Caco-2 (cell line): ENCODE results near the gene PLEKHA5. TPM values are rescaled to one million over a fixed set of nuclear protein-coding genes. Genes with fewer than 3 reads are reported as not detected.

Source experiments
- BruUV-seq: library from RNA; stranded (reverse); fragments of 400-500 nt; replicated peaks from 2 replicates; lab custom pipeline; 2021; lab: Mats Ljungman, UMichigan
- CTCF ChIA-PET: fragments of 300-600 bp; sonication (Branson Sonifier 250); formaldehyde crosslinking; loops from one replicate; lab custom pipeline; 2022; ENCODE audit warnings: antibody characterized with exemption; lab: Charles Lee
- POLR2A ChIA-PET: fragments of 300-600 bp; sonication (Branson Sonifier 250); formaldehyde crosslinking; loops from one replicate; lab custom pipeline; 2022; ENCODE audit warnings: antibody characterized with exemption; lab: Charles Lee
- DNase-seq, 2 experiments: peaks; one replicate each; pipeline versions ENCODE4 v3.0.0 to v3.0.0-alpha.2; 2020 to 2022
- H3K27me3 ChIP-seq: replicated peaks from 2 replicates; pipeline ENCODE4 v1.6.0; 2011; ENCODE audit warnings: low read length; ENCODE audit not compliant: control insufficient read depth, insufficient read depth
- H3K36me3 ChIP-seq: 2 replicates; pipeline ENCODE4 v1.5.1; 2011; ENCODE audit warnings: low read length; ENCODE audit not compliant: control insufficient read depth, insufficient read depth
- H3K4me1 ChIP-seq: fragments of 250-450 bp; sonication (Bioruptor Pico); 2 replicates; pipeline ENCODE4 v1.5.1; 2020; ENCODE audit warnings: mild to moderate bottlenecking
- H3K4me3 ChIP-seq: 2 replicates; pipeline ENCODE4 v1.5.1; 2011; ENCODE audit warnings: low read depth, mild to moderate bottlenecking, control low read depth, low read length
- H3K9me3 ChIP-seq: fragments of 250-450 bp; sonication (Bioruptor Pico); 2 replicates; pipeline ENCODE4 v1.5.1; 2020; ENCODE audit warnings: mild to moderate bottlenecking, moderate library complexity
- H3K27ac Mint-ChIP-seq: one replicate; pipeline ENCODE4 v1.8.0; 2022; ENCODE audit warnings: mixed read lengths; ENCODE audit not compliant: unreplicated experiment
- H3K27me3 Mint-ChIP-seq: one replicate; pipeline ENCODE4 v1.8.0; 2022; ENCODE audit warnings: mixed read lengths; ENCODE audit not compliant: insufficient read depth, unreplicated experiment
- H3K36me3 Mint-ChIP-seq: one replicate; pipeline ENCODE4 v1.8.0; 2022; ENCODE audit warnings: mild to moderate bottlenecking, mixed read lengths; ENCODE audit not compliant: insufficient read depth, unreplicated experiment
- H3K4me1 Mint-ChIP-seq: one replicate; pipeline ENCODE4 v1.8.0; 2022; ENCODE audit warnings: low read depth, mixed read lengths; ENCODE audit not compliant: unreplicated experiment
- H3K4me3 Mint-ChIP-seq: one replicate; pipeline ENCODE4 v1.8.0; 2022; ENCODE audit warnings: mild to moderate bottlenecking, moderate library complexity, mixed read lengths; ENCODE audit not compliant: unreplicated experiment
- H3K9me3 Mint-ChIP-seq: one replicate; pipeline ENCODE4 v1.8.0; 2022; ENCODE audit warnings: mixed read lengths; ENCODE audit not compliant: unreplicated experiment
- CTCF ChIP-seq, 2 experiments: fragments of 200-600 bp in 1 of 2; IDR thresholded peaks; 1 replicate in 1 of 2; 2 replicates in 1 of 2; pipeline versions ENCODE4 v1.5.1 to v1.8.0; 2011 to 2022; ENCODE audit warnings: antibody characterized with exemption in 1 of 2, control low read depth in 1 of 2, inconsistent platforms in 1 of 2, low read depth in 1 of 2, low read length in 1 of 2, mild to moderate bottlenecking in 1 of 2, moderate library complexity in 1 of 2; ENCODE audit not compliant: insufficient read depth in 1 of 2, severe bottlenecking in 1 of 2, unreplicated experiment in 1 of 2
- intact Hi-C: fragments of 100-400 bp; cut with micrococcal nuclease; formaldehyde crosslinking; loops from one replicate; pipeline ENCODE4 v1.10.0; 2022; ENCODE audit not compliant: unreplicated experiment
- total RNA-seq: library from RNA; stranded (reverse); gene quantifications from 2 replicates; pipeline ENCODE4 v1.2.3, GENCODE V29; 2022

The PLEKHA5 gene
- total RNA-seq, 1 experiment from 2014 or later: 69.1 TPM

- BruUV-seq: no TSS peak
- Histone ChIP-seq H3K4me1 (peaks cover 5% of the 10 kb centered on the region; the same call in 1 of the 2 replicates), H3K27me3 (no peaks in the 10 kb centered on the region), H3K4me3 (no peak overlapping the region), H3K36me3 (no peaks in the 10 kb centered on the region), H3K9me3 (no peaks in the 10 kb centered on the region)
- H3K9me3 Mint-ChIP-seq: no peaks in the 10 kb centered on the region
- no peak for TF ChIP-seq CTCF (IDR thresholded peaks at IDR 0.05; ENCODE audit: insufficient read depth in 1 of 2, low read depth in 1 of 2, low read length in 1 of 2, severe bottlenecking in 1 of 2, unreplicated experiment in 1 of 2)
- no peaks in the 10 kb centered on the region for H3K27me3 Mint-ChIP-seq
- H3K4me3 Mint-ChIP-seq: no peak overlapping the region
- CTCF ChIA-PET: no interaction called here
- H3K36me3 Mint-ChIP-seq: no peaks in the 10 kb centered on the region
- no peak overlapping the region for H3K27ac Mint-ChIP-seq
- no peaks in the 10 kb centered on the region for H3K4me1 Mint-ChIP-seq
- POLR2A ChIA-PET: no interaction called here
- no peak for DNase-seq
- intact Hi-C loops: no loop called here
These were observed 85.6 kb downstream of the PLEKHA5 start for GRCh38 chr12:19215115-19215514.

GRCh38 chr12:19217446-19217845 is 87.9 kb downstream of the PLEKHA5 start:
- Mint-ChIP-seq H3K9me3 (no peaks in the 10 kb centered on the region), H3K4me1 (peaks cover 7% of the 10 kb centered on the region), H3K27me3 (no peaks in the 10 kb centered on the region), H3K36me3 (no peaks in the 10 kb centered on the region), H3K4me3 (no peak overlapping the region), H3K27ac (no peak overlapping the region)
- H3K4me1 ChIP-seq: peaks cover 8% of the 10 kb centered on the region; the same call in 1 of the 2 replicates
- ChIA-PET CTCF (no interaction called here), POLR2A (no interaction called here)
- no TSS peak for BruUV-seq
- intact Hi-C loops: no loop called here
- DNase-seq: no peak
- no peak for TF ChIP-seq CTCF (IDR thresholded peaks at IDR 0.05; ENCODE audit: insufficient read depth in 1 of 2, low read depth in 1 of 2, low read length in 1 of 2, severe bottlenecking in 1 of 2, unreplicated experiment in 1 of 2)
- H3K36me3 ChIP-seq: no peaks in the 10 kb centered on the region
- no peaks in the 10 kb centered on the region for H3K27me3 ChIP-seq
- H3K4me3 ChIP-seq: no peak overlapping the region
- no peaks in the 10 kb centered on the region for H3K9me3 ChIP-seq

GRCh38 chr12:19220205-19220604 is 90.7 kb downstream of the PLEKHA5 start:
- TF ChIP-seq CTCF (IDR thresholded peaks at IDR 0.05; ENCODE audit: insufficient read depth in 1 of 2, low read depth in 1 of 2, low read length in 1 of 2, severe bottlenecking in 1 of 2, unreplicated experiment in 1 of 2): no peak
- Histone ChIP-seq H3K4me3 (no peak overlapping the region), H3K27me3 (no peaks in the 10 kb centered on the region), H3K9me3 (no peaks in the 10 kb centered on the region), H3K4me1 (0 out of 2 replicates have a peak, but pooled peaks cover 3% of the 10 kb centered on the region), H3K36me3 (no peaks in the 10 kb centered on the region)
- Mint-ChIP-seq H3K4me3 (no peak overlapping the region), H3K27ac (no peak overlapping the region), H3K4me1 (peaks cover 13% of the 10 kb centered on the region), H3K36me3 (no peaks in the 10 kb centered on the region), H3K27me3 (no peaks in the 10 kb centered on the region), H3K9me3 (no peaks in the 10 kb centered on the region)
- intact Hi-C loops: no loop called here
- DNase-seq: no peak
- ChIA-PET CTCF (no interaction called here), POLR2A (interaction anchor here (0.6 kb wide), 1 partner anchor 150 kb away, joined by 3 read pairs; no protein-coding TSS in a partner anchor)
- no TSS peak for BruUV-seq
